HCT116 (cell line): ENCODE results near the gene SDK1. TPM values are rescaled to one million over a fixed set of nuclear protein-coding genes. Genes with fewer than 3 reads are reported as not detected.

Experiments
- ATAC-seq: fragments of 200-7000 bp; cut with Tn5 transposase; 2 replicates; pipeline ENCODE4 v1.9.1; 2020; ENCODE audit warnings: mild to moderate bottlenecking, moderate library complexity
- BruUV-seq: library from RNA; stranded (reverse); fragments of 400-500 nt; replicated peaks from 2 replicates; lab custom pipeline; 2021; lab: Mats Ljungman, UMichigan
- CTCF ChIA-PET: fragments of 300-600 bp; sonication (Branson Sonifier 250); formaldehyde crosslinking; loops from one replicate; lab custom pipeline; 2021; ENCODE audit warnings: antibody characterized with exemption; lab: Charles Lee
- POLR2A ChIA-PET: fragments of 300-600, 350-600 bp; sonication (Branson Sonifier 250); formaldehyde crosslinking; loops from one replicate; lab custom pipeline; 2021; ENCODE audit warnings: antibody characterized with exemption; lab: Charles Lee
- RAD21 ChIA-PET, 2 experiments: fragments of 300-600 bp; sonication (Branson Sonifier 250); formaldehyde crosslinking; loops; one replicate each; lab custom pipeline; 2023; ENCODE audit warnings: low total read pairs in 2 of 2; ENCODE audit not compliant: uncharacterized antibody in 2 of 2, unreplicated experiment in 2 of 2, low non-redundant PET in 1 of 2; lab: Charles Lee
- DNase-seq: peaks from one replicate; pipeline ENCODE4 v3.0.0-alpha.2; 2010; ENCODE audit warnings: low read depth, low spot score
- H2AFZ ChIP-seq: fragments of 200-600 bp; shearing (Covaris generic), sonication (generic); 2 replicates; pipeline ENCODE4 v1.6.1; 2017; ENCODE audit warnings: low read depth, mixed run types, mixed read lengths, antibody characterized with exemption, low read length; ENCODE audit not compliant: poor library complexity, severe bottlenecking
- H3K27ac ChIP-seq: 2 replicates; pipeline ENCODE4 v1.5.1; 2012; ENCODE audit warnings: low read depth, low read length
- H3K27me3 ChIP-seq: fragments of 200-600 bp; sonication (generic); 2 replicates; pipeline ENCODE4 v1.6.1; 2016; ENCODE audit warnings: mixed run types, low read length, mixed read lengths; ENCODE audit not compliant: insufficient read depth
- H3K36me3 ChIP-seq, 2 experiments: fragments of 200-500 bp in 1 of 2; fragments of 200-600 bp in 1 of 2; sonication (Bioruptor generic) in 1 of 2; sonication (generic) in 1 of 2; 2 replicates each; pipeline versions ENCODE4 v1.5.1 to v1.6.1; 2014 to 2016; ENCODE audit warnings: low read length in 2 of 2, inconsistent platforms in 1 of 2, mixed read lengths in 1 of 2, mixed run types in 1 of 2; ENCODE audit not compliant: insufficient read depth in 2 of 2, control insufficient read depth in 1 of 2
- H3K4me1 ChIP-seq, 2 experiments: fragments of 200-600 bp in 1 of 2; sonication (generic) in 1 of 2; 2 replicates each; pipeline versions ENCODE4 v1.5.1 to v1.6.1; 2012 to 2017; ENCODE audit warnings: low read length in 2 of 2, inconsistent platforms in 1 of 2, mild to moderate bottlenecking in 1 of 2, mixed read lengths in 1 of 2, mixed run types in 1 of 2, moderate library complexity in 1 of 2; ENCODE audit not compliant: insufficient read depth in 2 of 2, control insufficient read depth in 1 of 2
- H3K4me2 ChIP-seq: fragments of 200-600 bp; sonication (generic); 2 replicates; pipeline ENCODE4 v1.6.1; 2017; ENCODE audit warnings: mixed run types, low read length, mixed read lengths
- H3K4me3 ChIP-seq, 2 experiments: fragments of 200-600 bp in 1 of 2; sonication (generic) in 1 of 2; replicated peaks in 1 of 2; 2 replicates each; pipeline ENCODE4 v1.5.1; 2011 to 2016; ENCODE audit warnings: low read length in 2 of 2, control low read depth in 1 of 2, low read depth in 1 of 2, mild to moderate bottlenecking in 1 of 2, mixed read lengths in 1 of 2, mixed run types in 1 of 2
- H3K79me2 ChIP-seq: fragments of 200-600 bp; sonication (generic); 2 replicates; pipeline ENCODE4 v1.6.1; 2017; ENCODE audit warnings: mild to moderate bottlenecking, mixed run types, low read length, moderate library complexity, mixed read lengths; ENCODE audit not compliant: insufficient read depth
- H3K9ac ChIP-seq: fragments of 200-600 bp; sonication (generic); 2 replicates; pipeline ENCODE4 v1.6.1; 2016; ENCODE audit warnings: low read length, mixed read lengths
- H3K9me2 ChIP-seq: fragments of 200-600 bp; sonication (generic), shearing (Covaris generic); 2 replicates; pipeline ENCODE4 v1.6.1; 2017; ENCODE audit warnings: mixed run types, mild to moderate bottlenecking, moderate library complexity; ENCODE audit not compliant: insufficient read depth
- H3K9me3 ChIP-seq, 2 experiments: fragments of 200-500 bp in 1 of 2; fragments of 200-600 bp in 1 of 2; sonication (Bioruptor generic) in 1 of 2; sonication (generic) in 1 of 2; 2 replicates each; pipeline ENCODE4 v1.6.1; 2014 to 2017; ENCODE audit warnings: low read length in 2 of 2, mixed read lengths in 2 of 2, inconsistent platforms in 1 of 2, low read depth in 1 of 2, mild to moderate bottlenecking in 1 of 2, mixed run types in 1 of 2, moderate library complexity in 1 of 2; ENCODE audit not compliant: control insufficient read depth in 1 of 2, insufficient read depth in 1 of 2
- H4K20me1 ChIP-seq: fragments of 200-600 bp; sonication (generic), shearing (Covaris generic); 2 replicates; pipeline ENCODE4 v1.6.1; 2017; ENCODE audit warnings: mixed run types, mild to moderate bottlenecking, moderate library complexity; ENCODE audit not compliant: insufficient read depth
- EGR1 ChIP-seq: IDR thresholded peaks from 2 replicates; pipeline ENCODE4 v1.6.1; 2012; ENCODE audit warnings: low read depth
- ELF1 ChIP-seq: IDR thresholded peaks from 2 replicates; pipeline ENCODE4 v1.6.1; 2012; ENCODE audit warnings: low read depth, borderline replicate concordance
- EZH2 ChIP-seq: fragments of 200-600 bp; sonication (generic); IDR thresholded peaks from 2 replicates; pipeline ENCODE4 v1.6.1; 2017; ENCODE audit warnings: antibody characterized with exemption, mixed run types
- FOSL1 ChIP-seq: IDR thresholded peaks from 2 replicates; pipeline ENCODE4 v1.6.1; 2012; ENCODE audit warnings: low read depth
- JUND ChIP-seq: IDR thresholded peaks from 2 replicates; pipeline ENCODE4 v1.6.1; 2012
- RAD21 ChIP-seq: IDR thresholded peaks from 2 replicates; pipeline ENCODE4 v1.6.1; 2012; ENCODE audit warnings: low read depth, mild to moderate bottlenecking
- SRF ChIP-seq: IDR thresholded peaks from 2 replicates; pipeline ENCODE4 v1.6.1; 2012; ENCODE audit warnings: low read depth
- ZFX ChIP-seq: fragments of 450-650 bp; IDR thresholded peaks from 2 replicates; pipeline ENCODE4 v1.6.1; 2017
- intact Hi-C: fragments of 100-400 bp; cut with micrococcal nuclease; formaldehyde crosslinking; loops from 2 replicates; pipeline ENCODE4 v1.10.0; 2022
- total RNA-seq: library from RNA; stranded (reverse); gene quantifications from one replicate; pipeline ENCODE4 v1.2.1, GENCODE V29; 2021; ENCODE audit not compliant: unreplicated experiment
- TF ChIP-seq, protein P1 (sequence below): IDR thresholded peaks from 2 replicates; pipeline ENCODE4 v1.6.1; 2012

SDK1 gene
- total RNA-seq, 1 experiment from 2014 or later = 0.05 TPM

DNA sequence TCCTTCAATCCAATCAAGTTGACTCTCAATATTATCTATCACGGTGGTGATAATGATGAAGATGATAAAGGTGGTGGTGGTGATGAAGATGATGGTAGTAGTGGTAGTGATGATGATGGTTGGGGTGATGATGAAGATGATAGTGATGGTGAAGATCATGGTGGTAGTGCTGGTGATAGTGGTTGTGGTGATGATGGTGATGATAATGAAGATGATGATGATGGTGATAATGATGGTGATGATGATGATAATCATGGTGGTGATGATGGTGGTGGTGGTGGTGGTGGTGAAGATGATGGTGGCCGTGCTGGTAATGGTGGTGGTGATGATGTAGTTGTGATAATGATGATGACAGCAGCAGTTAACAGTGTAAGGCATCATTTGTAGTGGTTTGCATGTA lies 29.8 kb upstream of the SDK1 start:
- H3K4me3 ChIP-seq = no peak overlapping the region
- POLR2A ChIA-PET = interaction anchor here (0.7 kb wide), 1 partner anchor 446 kb away, joined by 3 read pairs; no protein-coding TSS in a partner anchor
- no TSS peak for BruUV-seq
- H3K27ac ChIP-seq = no peak overlapping the region
- H3K9me2 ChIP-seq = no peaks in the 10 kb centered on the region
- H3K36me3 ChIP-seq = no peaks in the 10 kb centered on the region
- no peaks in the 10 kb centered on the region for H4K20me1 ChIP-seq
- H2AFZ ChIP-seq = no peak overlapping the region
- no peak for ATAC-seq
- intact Hi-C loops = no loop called here
- H3K79me2 ChIP-seq = no peaks in the 10 kb centered on the region
- RAD21 ChIA-PET = no interaction called here
- DNase-seq = no peak
- H3K4me1 ChIP-seq = peaks cover 0 to 3% of the 10 kb centered on the region in 2 experiments; a peak in 1 of 4 replicates
- TF ChIP-seq EZH2 = no peak
- TF ChIP-seq, protein P1, sequence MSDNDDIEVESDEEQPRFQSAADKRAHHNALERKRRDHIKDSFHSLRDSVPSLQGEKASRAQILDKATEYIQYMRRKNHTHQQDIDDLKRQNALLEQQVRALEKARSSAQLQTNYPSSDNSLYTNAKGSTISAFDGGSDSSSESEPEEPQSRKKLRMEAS = no peak
- no peak for TF ChIP-seq ELF1
- TF ChIP-seq EGR1 = no peak
- no peak for TF ChIP-seq ZFX
- no peak for TF ChIP-seq RAD21
- no peak for TF ChIP-seq JUND
- H3K9ac ChIP-seq = no peak overlapping the region
- CTCF ChIA-PET = no interaction called here
- H3K9me3 ChIP-seq = no peaks in the 10 kb centered on the region
- peaks cover 8% of the 10 kb centered on the region for H3K27me3 ChIP-seq
- H3K4me2 ChIP-seq = no peak overlapping the region

DNA sequence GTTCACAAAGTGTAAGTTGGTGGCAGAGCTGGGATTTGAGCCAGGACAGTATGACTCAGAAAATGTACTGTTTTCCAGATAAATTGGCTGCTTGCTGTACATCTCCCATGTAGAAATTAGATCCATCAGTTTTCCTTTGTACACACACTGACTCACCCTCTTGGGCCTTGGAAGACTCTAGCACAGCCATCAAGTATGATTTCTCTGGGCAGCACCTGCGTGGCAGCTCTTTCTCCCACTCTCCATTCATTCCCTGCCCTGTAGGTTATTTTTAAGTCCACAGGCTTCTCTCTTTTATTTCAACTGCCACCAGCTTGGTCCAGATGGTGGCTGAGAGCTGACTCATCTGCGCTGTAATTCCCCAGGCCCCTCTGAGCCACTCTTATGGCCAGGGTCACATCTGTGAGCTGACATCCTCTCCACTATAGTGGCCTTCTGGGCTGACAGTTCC lies 28.3 kb upstream of the SDK1 start:
- H2AFZ ChIP-seq = no peak overlapping the region
- DNase-seq (peak; percentile 6), ATAC-seq (peak; percentile 22; the same call in 1 of the 2 replicates)
- CTCF ChIA-PET = no interaction called here
- H3K4me2 ChIP-seq = no peak overlapping the region
- H3K36me3 ChIP-seq = no peaks in the 10 kb centered on the region
- POLR2A ChIA-PET = no interaction called here
- no peaks in the 10 kb centered on the region for H3K79me2 ChIP-seq
- no TSS peak for BruUV-seq
- no peak overlapping the region for H3K9ac ChIP-seq
- RAD21 ChIA-PET = no interaction called here
- H3K27me3 ChIP-seq = peaks cover 4% of the 10 kb centered on the region
- H3K4me3 ChIP-seq = no peak overlapping the region
- peaks cover 0 to 3% of the 10 kb centered on the region in 2 experiments; a peak in 1 of 4 replicates for H3K4me1 ChIP-seq
- H4K20me1 ChIP-seq = no peaks in the 10 kb centered on the region
- H3K27ac ChIP-seq = no peak overlapping the region
- intact Hi-C loops = no loop called here
- TF ChIP-seq EGR1 = no peak
- no peak for TF ChIP-seq SRF
- 0 out of 2 replicates have a peak, but pooled peaks have one; percentile 19 for TF ChIP-seq FOSL1
- no peak for TF ChIP-seq ELF1
- no peaks in the 10 kb centered on the region for H3K9me3 ChIP-seq
- no peaks in the 10 kb centered on the region for H3K9me2 ChIP-seq
